ENCODE results near the gene TOP3A. TPM values are rescaled to one million over a fixed set of nuclear protein-coding genes. Genes with fewer than 3 reads are reported as not detected.

The TOP3A gene
- total RNA-seq, 2 donors from 2014 or later: 60.4 to 67.4 TPM

DNA sequence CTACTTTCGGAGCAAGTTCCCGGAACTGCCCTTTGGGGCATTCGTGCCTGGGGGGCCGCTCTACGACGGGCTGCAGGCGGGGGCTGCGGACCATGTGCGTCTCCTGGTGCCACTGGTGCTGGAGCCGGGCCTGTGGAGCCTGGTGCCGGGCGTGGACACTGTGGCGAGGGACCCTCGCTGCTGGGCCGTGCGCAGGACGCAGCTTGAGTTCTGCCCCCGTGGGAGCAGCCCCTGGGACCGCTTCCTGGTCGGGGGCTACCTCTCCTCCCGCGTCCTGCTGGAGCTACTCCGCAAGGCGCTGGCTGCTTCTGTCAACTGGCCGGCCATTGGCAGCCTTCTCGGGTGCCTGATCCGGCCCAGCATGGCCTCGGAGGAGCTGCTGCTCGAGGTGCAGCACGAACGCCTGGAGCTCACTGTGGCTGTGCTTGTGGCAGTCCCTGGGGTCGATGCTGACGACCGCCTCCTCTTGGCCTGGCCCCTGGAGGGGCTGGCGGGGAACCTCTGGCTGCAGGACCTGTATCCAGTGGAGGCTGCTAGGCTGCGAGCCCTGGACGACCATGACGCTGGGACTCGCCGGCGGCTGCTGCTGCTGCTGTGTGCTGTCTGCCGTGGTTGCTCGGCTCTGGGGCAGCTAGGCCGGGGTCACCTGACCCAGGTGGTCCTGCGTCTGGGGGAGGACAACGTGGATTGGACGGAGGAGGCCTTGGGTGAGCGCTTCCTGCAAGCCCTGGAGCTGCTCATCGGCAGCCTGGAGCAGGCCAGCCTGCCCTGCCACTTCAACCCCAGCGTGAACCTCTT, 50.7 kb downstream of the TOP3A start:
- H3K9me3 ChIP-seq (ENCODE audit: control insufficient read depth, low read length): no peaks in the 10 kb centered on the region
- no peaks in the 10 kb centered on the region for H3K27me3 ChIP-seq (ENCODE audit: control insufficient read depth, insufficient read depth, low read length, poor library complexity, severe bottlenecking)
- Mint-ChIP-seq H3K27me3 (ENCODE audit: insufficient read depth) (no peaks in the 10 kb centered on the region), H3K4me3 (no peak overlapping the region), H3K36me3 (ENCODE audit: low read depth) (peaks cover 12% of the 10 kb centered on the region), H3K4me1 (peaks cover 20% of the 10 kb centered on the region), H3K27ac (no peak overlapping the region), H3K9me3 (no peaks in the 10 kb centered on the region)
- H3K27ac ChIP-seq (ENCODE audit: low read depth, low read length): no peak overlapping the region
- WGBS, 2 experiments (ENCODE audit: insufficient coverage in 1 of 2, insufficient read length in 1 of 2): 94% methylated on average over 43 to 50 of the region's 50 CpGs
- no peak for DNase-seq
- TF ChIP-seq, protein P1, sequence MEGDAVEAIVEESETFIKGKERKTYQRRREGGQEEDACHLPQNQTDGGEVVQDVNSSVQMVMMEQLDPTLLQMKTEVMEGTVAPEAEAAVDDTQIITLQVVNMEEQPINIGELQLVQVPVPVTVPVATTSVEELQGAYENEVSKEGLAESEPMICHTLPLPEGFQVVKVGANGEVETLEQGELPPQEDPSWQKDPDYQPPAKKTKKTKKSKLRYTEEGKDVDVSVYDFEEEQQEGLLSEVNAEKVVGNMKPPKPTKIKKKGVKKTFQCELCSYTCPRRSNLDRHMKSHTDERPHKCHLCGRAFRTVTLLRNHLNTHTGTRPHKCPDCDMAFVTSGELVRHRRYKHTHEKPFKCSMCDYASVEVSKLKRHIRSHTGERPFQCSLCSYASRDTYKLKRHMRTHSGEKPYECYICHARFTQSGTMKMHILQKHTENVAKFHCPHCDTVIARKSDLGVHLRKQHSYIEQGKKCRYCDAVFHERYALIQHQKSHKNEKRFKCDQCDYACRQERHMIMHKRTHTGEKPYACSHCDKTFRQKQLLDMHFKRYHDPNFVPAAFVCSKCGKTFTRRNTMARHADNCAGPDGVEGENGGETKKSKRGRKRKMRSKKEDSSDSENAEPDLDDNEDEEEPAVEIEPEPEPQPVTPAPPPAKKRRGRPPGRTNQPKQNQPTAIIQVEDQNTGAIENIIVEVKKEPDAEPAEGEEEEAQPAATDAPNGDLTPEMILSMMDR (conservative IDR thresholded peaks at IDR 0.05): no peak
- peaks cover 28% of the 10 kb centered on the region for H3K36me3 ChIP-seq (ENCODE audit: control insufficient read depth, insufficient read depth, low read length)
- H3K9ac ChIP-seq (ENCODE audit: extremely low read depth, low read length, poor library complexity, severe bottlenecking): no peak overlapping the region
- peaks cover 5% of the 10 kb centered on the region for H3K4me1 ChIP-seq (ENCODE audit: control insufficient read depth, insufficient read depth, low read length)
- no peak overlapping the region for H3K4me3 ChIP-seq (ENCODE audit: low read length)

GRCh38 chr17:18262641-18263040, 52.2 kb downstream of the TOP3A start:
- Mint-ChIP-seq H3K4me1 (peaks cover 16% of the 10 kb centered on the region), H3K27ac (no peak overlapping the region), H3K4me3 (no peak overlapping the region), H3K27me3 (ENCODE audit: insufficient read depth) (no peaks in the 10 kb centered on the region), H3K36me3 (ENCODE audit: low read depth) (peaks cover 12% of the 10 kb centered on the region), H3K9me3 (no peaks in the 10 kb centered on the region)
- DNase-seq: no peak
- Histone ChIP-seq H3K36me3 (ENCODE audit: control insufficient read depth, insufficient read depth, low read length) (peaks cover 28% of the 10 kb centered on the region), H3K9me3 (ENCODE audit: control insufficient read depth, low read length) (no peaks in the 10 kb centered on the region), H3K27ac (ENCODE audit: low read depth, low read length) (no peak overlapping the region), H3K4me3 (ENCODE audit: low read length) (no peak overlapping the region), H3K27me3 (ENCODE audit: control insufficient read depth, insufficient read depth, low read length, poor library complexity, severe bottlenecking) (no peaks in the 10 kb centered on the region), H3K9ac (ENCODE audit: extremely low read depth, low read length, poor library complexity, severe bottlenecking) (no peak overlapping the region), H3K4me1 (ENCODE audit: control insufficient read depth, insufficient read depth, low read length) (peaks cover 5% of the 10 kb centered on the region)
- WGBS, 2 experiments (ENCODE audit: insufficient coverage in 1 of 2, insufficient read length in 1 of 2): 94 to 95% methylated on average over 12 of the region's 12 CpGs
- TF ChIP-seq, protein P1 (conservative IDR thresholded peaks at IDR 0.05): no peak

DNA sequence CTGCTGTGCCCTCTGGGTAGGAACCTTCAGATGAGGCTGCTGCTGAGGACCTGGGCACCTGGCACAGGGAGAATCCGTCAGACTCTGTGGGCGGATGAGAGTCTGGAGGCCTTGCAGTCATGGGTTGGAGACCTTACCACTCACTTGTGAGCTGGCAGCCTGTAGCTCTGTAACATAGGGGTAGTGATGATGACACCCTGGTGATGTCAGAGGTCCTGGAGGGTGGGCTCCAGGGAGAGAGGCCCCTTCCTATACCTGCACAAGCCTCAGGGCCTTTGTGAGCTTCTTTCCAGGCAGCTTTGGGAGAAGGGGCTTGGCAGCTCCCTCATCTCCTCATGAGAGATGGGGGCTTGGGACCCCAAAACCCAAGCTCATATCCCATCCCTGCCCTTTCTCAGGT, 52.7 kb downstream of the TOP3A start:
- peaks cover 28% of the 10 kb centered on the region for H3K36me3 ChIP-seq (ENCODE audit: control insufficient read depth, insufficient read depth, low read length)
- H3K9me3 ChIP-seq (ENCODE audit: control insufficient read depth, low read length): no peaks in the 10 kb centered on the region
- no peaks in the 10 kb centered on the region for H3K27me3 Mint-ChIP-seq (ENCODE audit: insufficient read depth)
- TF ChIP-seq, protein P1 (conservative IDR thresholded peaks at IDR 0.05): no peak
- H3K4me3 ChIP-seq (ENCODE audit: low read length): peak overlapping the region; percentile 90
- peak overlapping the region; percentile 92 for H3K4me3 Mint-ChIP-seq
- H3K4me1 ChIP-seq (ENCODE audit: control insufficient read depth, insufficient read depth, low read length): peaks cover 9% of the 10 kb centered on the region
- DNase-seq: no peak
- H3K9me3 Mint-ChIP-seq: no peaks in the 10 kb centered on the region
- H3K4me1 Mint-ChIP-seq: peaks cover 20% of the 10 kb centered on the region
- H3K27ac ChIP-seq (ENCODE audit: low read depth, low read length): no peak overlapping the region
- 98% methylated on average over 2 of the region's 2 CpGs; no CpG with 5 or more reads in 1 of the 2 experiments for WGBS, 2 experiments (ENCODE audit: insufficient coverage in 1 of 2, insufficient read length in 1 of 2)
- H3K36me3 Mint-ChIP-seq (ENCODE audit: low read depth): peaks cover 12% of the 10 kb centered on the region
- no peaks in the 10 kb centered on the region for H3K27me3 ChIP-seq (ENCODE audit: control insufficient read depth, insufficient read depth, low read length, poor library complexity, severe bottlenecking)
- no peak overlapping the region for H3K27ac Mint-ChIP-seq
- H3K9ac ChIP-seq (ENCODE audit: extremely low read depth, low read length, poor library complexity, severe bottlenecking): no peak overlapping the region

Data from endodermal cell (in vitro differentiated cells).